ENCODE measurements around the gene BMP2K. TPM values are rescaled to one million over a fixed set of nuclear protein-coding genes. Genes with fewer than 3 reads are reported as not detected.

Gene BMP2K
- total RNA-seq, 2 experiments from 2014 or later = 4.6 to 5.6 TPM

DNA sequence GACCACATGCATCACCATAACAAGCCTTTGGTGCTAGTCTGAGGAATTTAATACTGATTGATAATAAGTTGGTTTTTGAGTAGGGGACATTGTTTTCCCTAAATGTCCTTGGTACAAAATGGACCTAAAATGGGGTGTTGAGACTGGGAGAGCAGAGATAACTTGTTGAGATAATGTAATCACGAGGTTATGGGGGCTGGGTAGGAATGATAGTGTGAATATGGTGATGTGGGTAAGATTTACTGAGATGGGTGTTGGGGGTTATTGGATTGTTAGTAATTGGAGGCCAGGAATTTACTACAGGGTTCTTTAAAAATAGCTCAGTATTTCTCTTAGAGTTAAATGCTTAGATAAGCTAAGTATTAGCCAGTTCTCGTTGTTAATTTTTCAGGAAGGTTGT lies 3.9 kb downstream of the BMP2K start:
- ChIA-PET CTCF (no interaction called here), POLR2A (no interaction called here)
- Mint-ChIP-seq H3K27me3 (no peaks in the 10 kb centered on the region), H3K9me3 (no peaks in the 10 kb centered on the region), H3K4me3 (no peak overlapping the region), H3K36me3 (ENCODE audit: low read depth) (peaks cover 8% of the 10 kb centered on the region), H3K27ac (no peak overlapping the region), H3K4me1 (ENCODE audit: low read depth) (peaks cover 23% of the 10 kb centered on the region)
- H3K9me3 ChIP-seq (ENCODE audit: control insufficient read depth in 1 of 2, insufficient read depth in 1 of 2, low read length in 2 of 2) = no peaks in the 10 kb centered on the region
- no peaks in the 10 kb centered on the region for H3K36me3 ChIP-seq (ENCODE audit: insufficient read depth, low read length)
- H3K4me1 ChIP-seq (ENCODE audit: insufficient read depth, low read length) = peaks cover 12% of the 10 kb centered on the region
- intact Hi-C loops (cut with DNase I, micrococcal nuclease) = loop anchor here in 1 of 2 experiments (5.0 kb wide), 1 partner anchor 157 kb away; the partner anchor contains the start of gene PAQR3
- no peaks in the 10 kb centered on the region for H3K27me3 ChIP-seq (ENCODE audit: control insufficient read depth in 1 of 2, insufficient read depth in 2 of 2, low read length in 2 of 2)
- ATAC-seq (ENCODE audit: poor library complexity) (no peak), DNase-seq (no peak)
- TF ChIP-seq, protein P1, sequence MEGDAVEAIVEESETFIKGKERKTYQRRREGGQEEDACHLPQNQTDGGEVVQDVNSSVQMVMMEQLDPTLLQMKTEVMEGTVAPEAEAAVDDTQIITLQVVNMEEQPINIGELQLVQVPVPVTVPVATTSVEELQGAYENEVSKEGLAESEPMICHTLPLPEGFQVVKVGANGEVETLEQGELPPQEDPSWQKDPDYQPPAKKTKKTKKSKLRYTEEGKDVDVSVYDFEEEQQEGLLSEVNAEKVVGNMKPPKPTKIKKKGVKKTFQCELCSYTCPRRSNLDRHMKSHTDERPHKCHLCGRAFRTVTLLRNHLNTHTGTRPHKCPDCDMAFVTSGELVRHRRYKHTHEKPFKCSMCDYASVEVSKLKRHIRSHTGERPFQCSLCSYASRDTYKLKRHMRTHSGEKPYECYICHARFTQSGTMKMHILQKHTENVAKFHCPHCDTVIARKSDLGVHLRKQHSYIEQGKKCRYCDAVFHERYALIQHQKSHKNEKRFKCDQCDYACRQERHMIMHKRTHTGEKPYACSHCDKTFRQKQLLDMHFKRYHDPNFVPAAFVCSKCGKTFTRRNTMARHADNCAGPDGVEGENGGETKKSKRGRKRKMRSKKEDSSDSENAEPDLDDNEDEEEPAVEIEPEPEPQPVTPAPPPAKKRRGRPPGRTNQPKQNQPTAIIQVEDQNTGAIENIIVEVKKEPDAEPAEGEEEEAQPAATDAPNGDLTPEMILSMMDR (IDR thresholded peaks at IDR 0.05) = no peak
- no peak overlapping the region for H3K4me3 ChIP-seq (ENCODE audit: low read length)
- H3K27ac ChIP-seq (ENCODE audit: low read depth in 1 of 2, low read length in 2 of 2) = no peak overlapping the region

DNA sequence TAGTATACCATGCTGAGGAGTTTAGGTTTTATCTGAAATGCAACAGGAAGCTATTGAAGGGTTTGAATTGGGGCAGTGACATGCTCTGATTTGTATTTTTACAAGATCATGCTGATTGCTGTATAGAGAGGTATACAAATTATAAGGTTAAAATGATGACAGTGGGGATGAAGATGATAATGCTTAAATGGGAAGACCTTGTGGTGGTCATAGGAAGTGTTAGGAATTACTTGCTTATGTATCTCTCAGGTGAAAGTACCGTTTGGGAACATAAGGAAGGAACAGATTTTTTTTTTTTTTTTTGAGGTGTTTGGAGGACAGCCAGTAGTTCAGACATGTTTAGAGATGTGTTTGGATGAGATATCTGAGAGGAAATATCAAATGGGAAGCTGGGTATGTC lies 5.0 kb downstream of the BMP2K start:
- intact Hi-C loops (cut with DNase I, micrococcal nuclease) = loop anchor here in 1 of 2 experiments (5.0 kb wide), 1 partner anchor 156 kb away; the partner anchor contains the start of gene PAQR3
- Histone ChIP-seq H3K27ac (ENCODE audit: low read depth in 1 of 2, low read length in 2 of 2) (no peak overlapping the region), H3K27me3 (ENCODE audit: control insufficient read depth in 1 of 2, insufficient read depth in 2 of 2, low read length in 2 of 2) (no peaks in the 10 kb centered on the region), H3K9me3 (ENCODE audit: control insufficient read depth in 1 of 2, insufficient read depth in 1 of 2, low read length in 2 of 2) (no peaks in the 10 kb centered on the region), H3K4me1 (ENCODE audit: insufficient read depth, low read length) (peaks cover 6% of the 10 kb centered on the region), H3K36me3 (ENCODE audit: insufficient read depth, low read length) (no peaks in the 10 kb centered on the region), H3K4me3 (ENCODE audit: low read length) (no peak overlapping the region)
- no peak for DNase-seq
- no peak overlapping the region for H3K27ac Mint-ChIP-seq
- no peaks in the 10 kb centered on the region for H3K27me3 Mint-ChIP-seq
- ATAC-seq (ENCODE audit: poor library complexity) = no peak
- H3K4me1 Mint-ChIP-seq (ENCODE audit: low read depth) = peaks cover 20% of the 10 kb centered on the region
- H3K4me3 Mint-ChIP-seq = no peak overlapping the region
- H3K36me3 Mint-ChIP-seq (ENCODE audit: low read depth) = peaks cover 8% of the 10 kb centered on the region
- TF ChIP-seq, protein P1 (IDR thresholded peaks at IDR 0.05) = no peak
- CTCF ChIA-PET = no interaction called here
- H3K9me3 Mint-ChIP-seq = no peaks in the 10 kb centered on the region
- POLR2A ChIA-PET = no interaction called here

DNA sequence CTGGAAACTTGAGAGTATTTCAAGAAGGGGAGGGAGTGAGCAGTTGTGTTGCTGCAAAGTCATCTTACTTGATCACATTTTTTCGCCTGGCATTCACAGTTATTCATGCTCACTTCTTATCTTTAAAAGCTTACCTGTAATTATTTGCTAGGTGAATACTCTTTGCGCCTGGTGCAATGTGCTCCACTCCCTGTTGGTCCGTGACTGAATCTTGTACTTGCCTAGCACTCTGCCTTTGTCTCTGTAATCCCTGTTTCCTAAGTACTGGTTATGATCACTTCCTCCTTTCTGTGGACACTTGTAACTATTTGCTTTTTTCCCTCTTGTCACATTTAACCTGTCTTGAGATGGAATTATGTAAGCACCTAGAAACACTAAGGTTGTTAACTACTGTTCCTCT lies 5.8 kb downstream of the BMP2K start:
- intact Hi-C loops (cut with DNase I, micrococcal nuclease) = loop anchor here in 1 of 2 experiments (5.0 kb wide), 1 partner anchor 155 kb away; the partner anchor contains the start of gene PAQR3
- Mint-ChIP-seq H3K4me1 (ENCODE audit: low read depth) (peaks cover 18% of the 10 kb centered on the region), H3K36me3 (ENCODE audit: low read depth) (peaks cover 5% of the 10 kb centered on the region), H3K27me3 (no peaks in the 10 kb centered on the region), H3K4me3 (no peak overlapping the region), H3K27ac (no peak overlapping the region), H3K9me3 (no peaks in the 10 kb centered on the region)
- Histone ChIP-seq H3K4me3 (ENCODE audit: low read length) (no peak overlapping the region), H3K27me3 (ENCODE audit: control insufficient read depth in 1 of 2, insufficient read depth in 2 of 2, low read length in 2 of 2) (no peaks in the 10 kb centered on the region), H3K4me1 (ENCODE audit: insufficient read depth, low read length) (peaks cover 2% of the 10 kb centered on the region), H3K9me3 (ENCODE audit: control insufficient read depth in 1 of 2, insufficient read depth in 1 of 2, low read length in 2 of 2) (no peaks in the 10 kb centered on the region), H3K36me3 (ENCODE audit: insufficient read depth, low read length) (no peaks in the 10 kb centered on the region), H3K27ac (ENCODE audit: low read depth in 1 of 2, low read length in 2 of 2) (no peak overlapping the region)
- ATAC-seq (ENCODE audit: poor library complexity) = no peak
- POLR2A ChIA-PET = no interaction called here
- TF ChIP-seq, protein P1 (IDR thresholded peaks at IDR 0.05) = no peak
- CTCF ChIA-PET = no interaction called here
- DNase-seq = no peak
